Gastrocnemius medialis (tissue), 4 donors: ENCODE data around the gene LINC00237. TPM values are rescaled to one million over a fixed set of nuclear protein-coding genes. Genes with fewer than 3 reads are reported as not detected.

Source experiments
- ATAC-seq, 2 donors: fragments of 150-250 bp; one replicate each; pipeline ENCODE4 v1.9.1; 2016
- DNase-seq, 2 donors: peaks; one replicate each; pipeline ENCODE4 v3.0.0-alpha.2; 2019
- H3K27ac ChIP-seq, 4 donors: fragments of 200-600 bp; sonication (generic); 1 replicate in 1 of 4; 2 replicates in 3 of 4; pipeline ENCODE4 v1.5.1; 2016 to 2018; ENCODE audit warnings: mild to moderate bottlenecking in 2 of 4, moderate library complexity in 1 of 4
- H3K27me3 ChIP-seq, 3 donors: fragments of 200-600 bp; sonication (generic) in 2 of 3; 1 replicate in 1 of 3; 2 replicates in 2 of 3; pipeline versions ENCODE4 v1.5.1 to v1.6.0; 2016 to 2019; ENCODE audit warnings: mild to moderate bottlenecking in 1 of 3, moderate library complexity in 1 of 3
- H3K36me3 ChIP-seq, 2 donors: fragments of 200-600 bp; sonication (generic) in 1 of 2; one replicate each; pipeline ENCODE4 v1.5.1; 2017 to 2018
- H3K4me1 ChIP-seq, 2 donors: fragments of 200-600 bp; sonication (generic) in 1 of 2; one replicate each; pipeline ENCODE4 v1.5.1; 2016 to 2017; ENCODE audit warnings: mild to moderate bottlenecking in 2 of 2
- H3K4me3 ChIP-seq, 4 donors: fragments of 200-600 bp; sonication (generic) in 3 of 4; 1 replicate in 1 of 4; 2 replicates in 3 of 4; pipeline ENCODE4 v1.5.1; 2016 to 2019; ENCODE audit warnings: mild to moderate bottlenecking in 2 of 4
- H3K9me3 ChIP-seq, 3 donors: fragments of 200-600 bp; sonication (generic) in 2 of 3; 1 replicate in 1 of 3; 2 replicates in 2 of 3; pipeline ENCODE4 v1.5.1; 2016 to 2019
- POLR2A ChIP-seq, 2 donors: fragments of 450-650 bp; IDR thresholded peaks; one replicate each; pipeline ENCODE4 v1.6.1; 2017; ENCODE audit warnings: antibody characterized with exemption in 2 of 2, mild to moderate bottlenecking in 2 of 2, moderate library complexity in 2 of 2
- in situ Hi-C, 4 donors: fragments of 200-750 bp; cut with MboI; loops; one replicate each; pipeline versions ENCODE4 v1.15.0 to v1.8.0; 2017; ENCODE audit warnings: low sequenced_read_pairs in 4 of 4
- intact Hi-C: fragments of 100-400 bp; cut with DNase I; formaldehyde crosslinking; loops from one replicate; pipeline ENCODE4 v1.15.1; 2023; ENCODE audit warnings: low total_unique reads
- total RNA-seq, 4 donors: library from RNA; depleted of rRNA; stranded (reverse); fragments of >200 nt; gene quantifications; one replicate each; pipeline versions ENCODE4 v1.1.0 to v1.2.3, GENCODE V29; 2016
- TF ChIP-seq, protein P1 (sequence below), 5 experiments: fragments of 450-650 bp in 3 of 5; fragments of 200-600 bp in 2 of 5; sonication (generic) in 2 of 5; IDR thresholded peaks in 4 of 5; conservative IDR thresholded peaks in 1 of 5; 1 replicate in 4 of 5; 2 replicates in 1 of 5; pipeline ENCODE4 v1.5.1; 2016 to 2019; ENCODE audit warnings: antibody characterized with exemption in 5 of 5, mild to moderate bottlenecking in 3 of 5, moderate library complexity in 3 of 5

LINC00237 gene
- total RNA-seq, 4 donors from 2014 or later = not detected

DNA sequence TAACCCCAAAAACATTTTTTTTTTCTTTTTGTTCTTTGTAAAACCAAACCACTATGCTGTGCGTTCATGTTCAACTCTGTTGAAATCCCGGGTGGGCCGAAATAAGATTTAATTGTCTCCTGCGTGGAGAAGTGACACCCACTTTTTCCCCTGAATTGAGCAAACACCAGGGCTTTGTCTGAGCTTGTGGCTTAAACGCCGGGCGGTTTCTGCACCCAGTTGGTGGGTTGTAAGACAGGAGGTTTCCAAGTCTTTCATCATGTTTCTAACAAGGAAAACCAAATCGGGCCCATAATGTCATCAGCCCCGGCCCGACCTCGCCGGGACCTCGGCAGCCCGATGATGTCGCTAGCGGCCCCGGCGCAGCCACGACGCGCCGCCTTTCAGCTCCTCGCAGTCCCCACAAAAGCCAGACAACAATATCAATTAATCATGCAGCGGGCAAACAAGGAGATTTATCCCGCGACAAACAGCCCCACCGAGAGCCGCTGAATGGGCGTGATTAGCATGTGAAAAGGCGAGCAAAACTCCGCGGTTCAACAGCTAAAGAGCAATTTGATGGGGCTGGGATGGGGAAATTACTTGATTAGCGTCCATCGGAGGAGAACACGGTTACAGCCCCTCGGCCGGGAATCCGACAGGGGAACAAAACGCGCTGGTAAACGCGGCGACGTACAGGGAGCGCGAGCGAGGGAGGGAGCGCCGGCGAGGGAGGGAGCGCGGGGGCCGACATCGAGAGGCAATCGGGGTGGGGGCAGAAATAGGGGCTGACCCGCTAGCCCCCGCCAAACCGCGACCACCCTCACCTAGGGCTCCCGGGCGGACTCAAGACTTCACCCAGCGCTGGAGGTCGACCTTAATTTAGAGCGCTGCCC, 5.3 kb downstream of the LINC00237 start:
- no peak for TF ChIP-seq POLR2A (IDR thresholded peaks at IDR 0.05)
- TF ChIP-seq, protein P1, sequence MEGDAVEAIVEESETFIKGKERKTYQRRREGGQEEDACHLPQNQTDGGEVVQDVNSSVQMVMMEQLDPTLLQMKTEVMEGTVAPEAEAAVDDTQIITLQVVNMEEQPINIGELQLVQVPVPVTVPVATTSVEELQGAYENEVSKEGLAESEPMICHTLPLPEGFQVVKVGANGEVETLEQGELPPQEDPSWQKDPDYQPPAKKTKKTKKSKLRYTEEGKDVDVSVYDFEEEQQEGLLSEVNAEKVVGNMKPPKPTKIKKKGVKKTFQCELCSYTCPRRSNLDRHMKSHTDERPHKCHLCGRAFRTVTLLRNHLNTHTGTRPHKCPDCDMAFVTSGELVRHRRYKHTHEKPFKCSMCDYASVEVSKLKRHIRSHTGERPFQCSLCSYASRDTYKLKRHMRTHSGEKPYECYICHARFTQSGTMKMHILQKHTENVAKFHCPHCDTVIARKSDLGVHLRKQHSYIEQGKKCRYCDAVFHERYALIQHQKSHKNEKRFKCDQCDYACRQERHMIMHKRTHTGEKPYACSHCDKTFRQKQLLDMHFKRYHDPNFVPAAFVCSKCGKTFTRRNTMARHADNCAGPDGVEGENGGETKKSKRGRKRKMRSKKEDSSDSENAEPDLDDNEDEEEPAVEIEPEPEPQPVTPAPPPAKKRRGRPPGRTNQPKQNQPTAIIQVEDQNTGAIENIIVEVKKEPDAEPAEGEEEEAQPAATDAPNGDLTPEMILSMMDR (IDR thresholded peaks at IDR 0.05 in 4 of 5, conservative IDR thresholded peaks at IDR 0.05 in 1 of 5) = no peak
- Histone ChIP-seq H3K9me3 (no peaks in the 10 kb centered on the region), H3K4me3 (peak overlapping the region; percentile 43 to 59 (median 46)), H3K4me1 (peaks cover 16 to 51% of the 10 kb centered on the region in 2 donors), H3K36me3 (no peaks in the 10 kb centered on the region), H3K27me3 (peaks cover 75 to 91% (median 88%) of the 10 kb centered on the region in 3 donors), H3K27ac (peak overlapping the region; percentile 4 to 55 (median 37))
- intact Hi-C loops (loop anchor here (10.0 kb wide), 1 partner anchor 404 kb away; no protein-coding TSS in a partner anchor), in situ Hi-C loops (no loop called here)
- DNase-seq (no peak), ATAC-seq (no peak)

DNA sequence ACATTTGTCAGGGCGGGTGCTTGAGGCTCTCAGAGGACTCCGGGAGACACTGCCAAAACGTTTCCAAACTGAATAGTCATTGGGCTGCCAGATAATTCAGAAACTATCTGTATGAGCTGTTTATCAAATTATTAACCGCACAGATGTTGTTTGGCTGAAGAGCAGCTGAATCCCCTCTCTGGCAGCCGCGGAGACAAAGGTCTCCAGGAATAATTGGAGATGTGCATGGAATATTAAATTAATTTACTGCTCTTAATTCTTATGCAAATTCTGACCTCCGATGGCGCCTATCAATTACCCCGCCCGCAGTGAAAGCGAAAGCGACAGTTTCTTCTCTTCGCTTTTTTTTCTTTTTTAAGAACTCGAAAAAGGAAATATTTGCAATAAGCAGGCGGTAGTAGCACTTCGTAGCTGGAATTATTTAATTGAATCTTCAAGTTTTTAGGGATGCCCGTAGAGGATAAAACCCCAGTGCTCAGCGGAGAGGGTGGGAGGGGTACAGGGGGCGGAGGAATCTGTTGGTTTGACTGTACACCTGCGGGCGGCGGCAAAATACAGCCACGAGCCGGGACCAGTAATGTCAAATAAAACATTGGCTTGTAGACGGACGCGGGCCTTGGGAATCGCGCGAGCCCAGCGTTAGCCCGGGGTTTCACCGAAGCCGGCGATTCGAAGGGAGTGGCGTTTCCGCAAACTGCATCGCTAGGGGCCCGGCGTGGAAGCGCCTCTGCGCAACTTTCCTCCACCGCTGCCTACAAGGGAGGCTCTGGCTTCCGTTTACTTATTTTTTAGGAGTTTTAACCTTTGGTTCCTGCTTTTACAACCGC, 6.2 kb downstream of the LINC00237 start:
- intact Hi-C loops = loop anchor here (10.0 kb wide), 2 partner anchors 215 to 405 kb away; no protein-coding TSS in a partner anchor
- H3K4me3 ChIP-seq = peak overlapping the region; percentile 43 to 59 (median 46)
- peaks cover 16 to 42% of the 10 kb centered on the region in 2 donors for H3K4me1 ChIP-seq
- DNase-seq (no peak), ATAC-seq (no peak)
- no peak for TF ChIP-seq POLR2A (IDR thresholded peaks at IDR 0.05)
- TF ChIP-seq, protein P1 (IDR thresholded peaks at IDR 0.05 in 4 of 5, conservative IDR thresholded peaks at IDR 0.05 in 1 of 5) = no peak
- no peaks in the 10 kb centered on the region for H3K9me3 ChIP-seq
- H3K27me3 ChIP-seq = peaks cover 66 to 83% (median 79%) of the 10 kb centered on the region in 3 donors
- in situ Hi-C loops = no loop called here
- H3K27ac ChIP-seq = peak overlapping the region in 1 of 4 donors; percentile 55
- H3K36me3 ChIP-seq = no peaks in the 10 kb centered on the region

DNA sequence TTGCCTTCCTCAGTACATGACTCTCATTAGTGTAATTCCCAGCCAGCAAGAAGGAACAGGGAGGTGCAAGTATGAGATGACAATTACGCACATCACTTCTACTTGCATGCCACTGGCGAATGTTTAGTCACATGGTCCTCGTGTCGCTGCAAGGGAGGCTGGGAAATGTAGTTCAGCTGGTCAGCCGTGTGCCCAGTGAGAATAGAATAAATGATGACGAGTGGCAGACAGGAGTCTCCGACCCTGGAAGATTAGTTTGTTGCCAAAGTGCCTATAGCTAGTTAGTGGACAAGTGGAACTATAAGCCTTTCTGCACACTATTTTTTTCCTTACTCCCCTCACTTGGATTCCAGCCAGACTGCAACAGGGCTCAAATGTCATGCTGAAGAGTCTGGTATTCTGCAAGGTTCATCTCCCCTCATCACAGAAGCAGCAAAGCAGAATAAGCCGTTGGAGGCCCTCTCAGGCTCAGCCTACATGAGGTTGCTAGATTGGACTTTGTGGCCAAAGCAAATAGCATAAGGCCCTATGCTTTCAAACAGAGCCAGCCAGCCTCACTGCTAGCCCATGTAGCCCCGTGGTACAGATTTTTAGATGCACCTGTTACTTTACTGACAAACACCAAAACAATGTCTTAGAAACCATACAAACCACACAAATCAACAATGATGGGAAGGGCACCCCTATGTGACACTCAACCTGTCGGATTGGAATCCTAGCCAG, 9.7 kb downstream of the LINC00237 start:
- peaks cover 15 to 21% of the 10 kb centered on the region in 2 donors for H3K4me1 ChIP-seq
- H3K4me3 ChIP-seq = no peak overlapping the region
- H3K36me3 ChIP-seq = no peaks in the 10 kb centered on the region
- in situ Hi-C loops = no loop called here
- ATAC-seq (peak; percentile 44 to 47), DNase-seq (no peak)
- intact Hi-C loops = loop anchor here (10.0 kb wide), 1 partner anchor 212 kb away; no protein-coding TSS in a partner anchor
- H3K9me3 ChIP-seq = no peaks in the 10 kb centered on the region
- peaks cover 33 to 72% (median 59%) of the 10 kb centered on the region in 3 donors for H3K27me3 ChIP-seq
- no peak for TF ChIP-seq POLR2A (IDR thresholded peaks at IDR 0.05)
- TF ChIP-seq, protein P1 (IDR thresholded peaks at IDR 0.05 in 4 of 5, conservative IDR thresholded peaks at IDR 0.05 in 1 of 5) = no peak
- no peak overlapping the region for H3K27ac ChIP-seq

DNA sequence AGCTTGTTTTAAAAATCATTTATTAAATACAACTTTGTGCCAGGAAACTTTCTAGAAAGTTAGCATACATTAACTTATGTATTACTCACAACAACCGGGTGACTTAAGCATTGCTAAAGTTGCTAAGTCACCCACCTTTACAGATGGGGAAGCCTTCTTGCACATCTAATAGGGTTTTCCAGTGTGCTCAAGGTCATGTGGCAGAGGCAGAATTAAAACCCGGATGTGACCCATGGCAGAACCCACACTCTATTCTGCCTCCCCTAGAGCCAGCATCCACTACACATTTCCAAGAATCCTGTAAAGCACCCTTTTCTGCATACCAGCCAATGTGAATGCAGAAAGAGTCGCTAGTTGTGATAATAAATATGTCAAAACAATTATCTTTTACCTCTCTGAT, 13.4 kb downstream of the LINC00237 start:
- Histone ChIP-seq H3K27ac (no peak overlapping the region), H3K4me3 (no peak overlapping the region), H3K27me3 (peaks cover 26 to 52% (median 49%) of the 10 kb centered on the region in 3 donors), H3K4me1 (no peaks in the 10 kb centered on the region), H3K9me3 (no peaks in the 10 kb centered on the region), H3K36me3 (no peaks in the 10 kb centered on the region)
- TF ChIP-seq POLR2A (IDR thresholded peaks at IDR 0.05) = no peak
- TF ChIP-seq, protein P1 (IDR thresholded peaks at IDR 0.05 in 4 of 5, conservative IDR thresholded peaks at IDR 0.05 in 1 of 5) = no peak
- ATAC-seq = no peak
- intact Hi-C loops = loop anchor here (10.0 kb wide), 1 partner anchor 208 kb away; no protein-coding TSS in a partner anchor
- DNase-seq = no peak
- in situ Hi-C loops = no loop called here
